SK-N-SH (cell line): ENCODE measurements around the gene SETD4. TPM values are rescaled to one million over a fixed set of nuclear protein-coding genes. Genes with fewer than 3 reads are reported as not detected.

ENCODE experiments used
- CTCF ChIA-PET: fragments of 300-600, 350-600 bp; formaldehyde crosslinking; extraction: SDS; loops from one replicate; lab custom pipeline; 2021; lab: Yijun Ruan, JAX
- POLR2A ChIA-PET: fragments of 350-600 bp; sonication (Branson Sonifier 250); formaldehyde crosslinking; extraction: SDS; loops from one replicate; lab custom pipeline; 2020; ENCODE audit warnings: antibody characterized with exemption, inconsistent platforms; lab: Yijun Ruan, JAX
- DNase-seq: peaks from one replicate; pipeline ENCODE4 v3.0.0; 2012
- H2AFZ ChIP-seq: fragments of 200-600 bp; sonication (generic); 2 replicates; pipeline ENCODE4 v1.8.1; 2016; ENCODE audit warnings: antibody characterized with exemption, mild to moderate bottlenecking, low read depth
- H3F3A ChIP-seq: fragments of 200-600 bp; sonication (generic); replicated peaks from 2 replicates; pipeline ENCODE3; 2016; ENCODE audit warnings: antibody characterized with exemption, mild to moderate bottlenecking; ENCODE audit not compliant: insufficient read depth
- H3K27ac ChIP-seq, 2 experiments: fragments of 200-500 bp in 1 of 2; fragments of 200-600 bp in 1 of 2; sonication (Bioruptor generic) in 1 of 2; sonication (generic), shearing (Covaris generic) in 1 of 2; 2 replicates each; pipeline versions ENCODE4 v1.5.1 to v1.6.1; 2014 to 2016; ENCODE audit warnings: low read depth in 2 of 2, inconsistent platforms in 1 of 2, low read length in 1 of 2, mild to moderate bottlenecking in 1 of 2, mixed read lengths in 1 of 2
- H3K27me3 ChIP-seq: fragments of 200-600 bp; sonication (generic), shearing (Covaris generic); 2 replicates; pipeline ENCODE4 v1.6.1; 2016; ENCODE audit warnings: mixed run types; ENCODE audit not compliant: insufficient read depth
- H3K36me3 ChIP-seq, 2 experiments: fragments of 200-500 bp in 1 of 2; fragments of 200-600 bp in 1 of 2; sonication (Bioruptor generic) in 1 of 2; sonication (generic) in 1 of 2; replicated peaks in 1 of 2; 2 replicates each; pipeline versions ENCODE3 to v1.5.1; 2014 to 2016; ENCODE audit warnings: low read length in 1 of 2, mild to moderate bottlenecking in 1 of 2; ENCODE audit not compliant: insufficient read depth in 2 of 2, control insufficient read depth in 1 of 2
- H3K4me1 ChIP-seq, 2 experiments: fragments of 200-500 bp in 1 of 2; fragments of 200-600 bp in 1 of 2; sonication (Bioruptor generic) in 1 of 2; sonication (generic), shearing (Covaris generic) in 1 of 2; 2 replicates each; pipeline versions ENCODE4 v1.5.1 to v1.6.1; 2014 to 2016; ENCODE audit warnings: low read depth in 1 of 2, low read length in 1 of 2, mixed run types in 1 of 2; ENCODE audit not compliant: insufficient read depth in 2 of 2, control insufficient read depth in 1 of 2
- H3K4me2 ChIP-seq: fragments of 200-600 bp; sonication (generic), shearing (Covaris generic); 2 replicates; pipeline ENCODE4 v1.6.1; 2017; ENCODE audit warnings: mixed run types
- H3K4me3 ChIP-seq, 2 experiments: fragments of 200-500 bp in 1 of 2; fragments of 200-600 bp in 1 of 2; sonication (Bioruptor generic) in 1 of 2; sonication (generic), shearing (Covaris generic) in 1 of 2; 2 replicates each; pipeline versions ENCODE4 v1.5.1 to v1.8.1; 2014 to 2016; ENCODE audit warnings: low read depth in 2 of 2, inconsistent platforms in 1 of 2, low read length in 1 of 2, mild to moderate bottlenecking in 1 of 2, mixed read lengths in 1 of 2, moderate library complexity in 1 of 2
- H3K79me2 ChIP-seq: fragments of 200-600 bp; sonication (generic); 2 replicates; pipeline ENCODE4 v1.8.1; 2017; ENCODE audit warnings: mild to moderate bottlenecking; ENCODE audit not compliant: insufficient read depth
- H3K9ac ChIP-seq: fragments of 200-600 bp; sonication (generic); 2 replicates; pipeline ENCODE4 v1.6.1; 2017; ENCODE audit warnings: mixed run types
- H3K9me2 ChIP-seq: fragments of 200-600 bp; sonication (generic); 2 replicates; pipeline ENCODE4 v1.6.1; 2017; ENCODE audit warnings: mixed run types
- H3K9me3 ChIP-seq: fragments of 200-600 bp; sonication (generic); 2 replicates; pipeline ENCODE4 v1.6.1; 2017; ENCODE audit warnings: mixed run types, mild to moderate bottlenecking, moderate library complexity
- H4K20me1 ChIP-seq: fragments of 200-600 bp; sonication (generic); 2 replicates; pipeline ENCODE4 v1.6.1; 2017; ENCODE audit warnings: mild to moderate bottlenecking, mixed run types; ENCODE audit not compliant: insufficient read depth
- ELF1 ChIP-seq: IDR thresholded peaks from 2 replicates; pipeline ENCODE4 v1.4.0; 2012
- EP300 ChIP-seq, 2 experiments: IDR thresholded peaks; 2 replicates each; pipeline versions ENCODE4 v1.4.0 to v1.6.1; 2012; ENCODE audit warnings: borderline replicate concordance in 1 of 2, low read depth in 1 of 2, low read length in 1 of 2
- FOXJ3 ChIP-seq: sonication (generic); formaldehyde crosslinking; IDR thresholded peaks from 2 replicates; pipeline ENCODE4 v1.5.1; 2020; ENCODE audit warnings: mild to moderate bottlenecking, missing genetic modification reagents
- GABPA ChIP-seq: IDR thresholded peaks from 2 replicates; pipeline ENCODE4 v1.4.0; 2012; ENCODE audit warnings: low read depth, mild to moderate bottlenecking
- GATA2 ChIP-seq: sonication (generic); formaldehyde crosslinking; IDR thresholded peaks from 2 replicates; pipeline ENCODE4 v1.5.0; 2020; ENCODE audit warnings: mild to moderate bottlenecking, missing genetic modification reagents
- MEF2A ChIP-seq: IDR thresholded peaks from 2 replicates; pipeline ENCODE4 v1.4.0; 2012; ENCODE audit warnings: low read depth, borderline replicate concordance
- NFIC ChIP-seq: IDR thresholded peaks from 2 replicates; pipeline ENCODE4 v1.4.0; 2012; ENCODE audit warnings: borderline replicate concordance
- NRF1 ChIP-seq: IDR thresholded peaks from 2 replicates; pipeline ENCODE4 v1.6.1; 2012; ENCODE audit warnings: low read depth, mild to moderate bottlenecking, low read length
- POLR2AphosphoS5 ChIP-seq: IDR thresholded peaks from 2 replicates; pipeline ENCODE4 v1.6.1; 2012; ENCODE audit warnings: low read depth, low read length
- RAD21 ChIP-seq: IDR thresholded peaks from 2 replicates; pipeline ENCODE4 v1.6.1; 2012; ENCODE audit warnings: mild to moderate bottlenecking, low read length
- SIN3A ChIP-seq: IDR thresholded peaks from 2 replicates; pipeline ENCODE4 v1.6.1; 2012; ENCODE audit warnings: low read depth, mild to moderate bottlenecking, low read length, moderate library complexity, borderline replicate concordance
- TAF1 ChIP-seq: IDR thresholded peaks from 2 replicates; pipeline ENCODE4 v1.6.1; 2012; ENCODE audit warnings: low read depth, mild to moderate bottlenecking, low read length, moderate library complexity, borderline replicate concordance
- TCF12 ChIP-seq: IDR thresholded peaks from 2 replicates; pipeline ENCODE4 v1.4.0; 2012
- TEAD4 ChIP-seq: IDR thresholded peaks from 2 replicates; pipeline ENCODE4 v1.4.0; 2012; ENCODE audit warnings: mild to moderate bottlenecking, borderline replicate concordance; ENCODE audit not compliant: insufficient read depth
- YY1 ChIP-seq: IDR thresholded peaks from 2 replicates; pipeline ENCODE4 v1.4.0; 2012; ENCODE audit warnings: low read depth, mild to moderate bottlenecking
- WGBS: methylation state at CpG from one replicate; pipeline ENCODE4 v1.1.6; 2017; ENCODE audit warnings: low lambda C conversion rate; 5-methylcytosine and 5-hydroxymethylcytosine counted together
- polyA plus RNA-seq, 3 experiments: library from polyadenylated mRNA; depleted of rRNA; stranded (reverse); fragments of >200 nt; gene quantifications; 2 replicates each; pipeline ENCODE4 v1.2.3, GENCODE V29; 2012
- TF ChIP-seq, protein P1 (sequence below): fragments of 150-350 bp; IDR thresholded peaks from 2 replicates; pipeline ENCODE4 v1.6.1; 2017; ENCODE audit warnings: antibody characterized with exemption, low read length, low read depth, borderline replicate concordance
- TF ChIP-seq, protein P2 (sequence below): fragments of 200-600 bp; sonication (generic); IDR thresholded peaks from 2 replicates; pipeline ENCODE4 v1.6.1; 2017; ENCODE audit warnings: antibody characterized with exemption, mild to moderate bottlenecking, moderate library complexity
- TF ChIP-seq, protein P3 (sequence below): IDR thresholded peaks from 2 replicates; pipeline ENCODE4 v1.4.0; 2012; ENCODE audit warnings: low read depth, borderline replicate concordance

SETD4 gene
- polyA plus RNA-seq, 1 of the 3 experiments (the other 2 are of a cell fraction) = 15.9 TPM

DNA sequence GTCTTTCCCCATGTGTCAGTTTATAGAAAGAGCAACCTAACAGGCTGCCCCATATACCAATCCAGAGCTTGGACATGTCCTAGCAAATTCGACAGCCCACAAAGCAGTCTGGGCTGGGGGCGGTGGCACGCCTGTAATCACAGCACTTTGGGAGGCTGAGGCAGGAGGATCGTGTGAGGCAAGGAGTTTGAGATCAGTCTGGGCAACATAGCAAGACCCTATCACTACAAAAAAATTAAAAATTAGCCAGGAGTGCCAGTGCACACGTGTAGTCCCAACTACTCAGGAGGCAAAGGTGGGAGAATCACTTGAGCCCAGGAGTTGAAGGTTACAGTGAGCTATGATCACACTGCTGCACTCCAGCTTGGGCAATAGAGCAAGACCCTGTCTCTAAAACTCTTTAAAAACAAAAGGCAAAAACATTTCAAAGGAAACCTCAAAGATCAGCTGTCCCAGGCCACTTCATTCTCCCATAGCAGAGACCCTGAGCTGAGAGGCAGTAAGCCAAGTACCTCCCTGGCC is 54.4 kb downstream of the SETD4 start:
- Histone ChIP-seq H3K27ac (no peak overlapping the region), H4K20me1 (no peaks in the 10 kb centered on the region), H2AFZ (no peak overlapping the region), H3K9me2 (no peaks in the 10 kb centered on the region), H3K9ac (no peak overlapping the region), H3K4me1 (no peaks in the 10 kb centered on the region), H3K4me2 (no peak overlapping the region), H3K36me3 (no peaks in the 10 kb centered on the region), H3F3A (no peaks in the 10 kb centered on the region), H3K27me3 (peaks cover 27% of the 10 kb centered on the region), H3K4me3 (no peak overlapping the region), H3K79me2 (no peaks in the 10 kb centered on the region), H3K9me3 (0 out of 2 replicates have a peak, but pooled peaks cover 3% of the 10 kb centered on the region)
- CTCF ChIA-PET = no interaction called here
- 57% methylated on average over 5 of the region's 5 CpGs for WGBS
- TF ChIP-seq TCF12 = no peak
- TF ChIP-seq TEAD4 = no peak
- no peak for DNase-seq
- POLR2A ChIA-PET = no interaction called here

DNA sequence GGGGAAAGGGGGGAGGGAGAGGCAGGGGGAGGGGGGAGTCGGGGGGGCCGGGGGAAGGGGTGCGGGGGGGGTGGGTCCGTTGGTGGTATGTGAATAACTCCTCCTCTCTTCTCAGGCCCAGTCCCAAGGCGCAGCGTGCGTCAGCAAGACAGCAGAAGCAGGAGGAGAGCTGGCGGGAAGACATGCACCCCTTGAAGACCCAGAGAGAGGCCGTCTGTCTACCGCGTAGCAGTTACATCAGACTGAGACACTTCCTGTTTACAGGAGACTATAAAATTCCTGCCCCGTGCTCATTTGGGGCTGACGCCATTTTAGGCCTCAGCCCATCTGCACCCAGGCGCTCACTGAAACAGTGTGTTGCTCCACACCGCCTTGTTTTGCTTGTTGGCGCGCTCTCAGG is 55.3 kb downstream of the SETD4 start:
- no peak for TF ChIP-seq TCF12
- TF ChIP-seq, protein P1, sequence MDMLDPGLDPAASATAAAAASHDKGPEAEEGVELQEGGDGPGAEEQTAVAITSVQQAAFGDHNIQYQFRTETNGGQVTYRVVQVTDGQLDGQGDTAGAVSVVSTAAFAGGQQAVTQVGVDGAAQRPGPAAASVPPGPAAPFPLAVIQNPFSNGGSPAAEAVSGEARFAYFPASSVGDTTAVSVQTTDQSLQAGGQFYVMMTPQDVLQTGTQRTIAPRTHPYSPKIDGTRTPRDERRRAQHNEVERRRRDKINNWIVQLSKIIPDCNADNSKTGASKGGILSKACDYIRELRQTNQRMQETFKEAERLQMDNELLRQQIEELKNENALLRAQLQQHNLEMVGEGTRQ = no peak
- no peak for TF ChIP-seq GATA2 (CRISPR knock-in tag)
- TF ChIP-seq GABPA = no peak
- TF ChIP-seq POLR2AphosphoS5 = no peak
- no peak for TF ChIP-seq MEF2A
- no peak for TF ChIP-seq EP300 (IDR thresholded peaks at IDR 0.05; ENCODE audit: borderline replicate concordance in 1 of 2, low read depth in 1 of 2, low read length in 1 of 2)
- TF ChIP-seq, all 33 proteins: peak for 0
- H3F3A ChIP-seq = no peaks in the 10 kb centered on the region
- 0 out of 2 replicates have a peak, but pooled peaks cover 3% of the 10 kb centered on the region for H3K9me3 ChIP-seq
- CTCF ChIA-PET = no interaction called here
- H3K9ac ChIP-seq = no peak overlapping the region
- H3K4me1 ChIP-seq = no peaks in the 10 kb centered on the region
- H2AFZ ChIP-seq = peak overlapping the region; percentile 40; the same call in 1 of the 2 replicates
- H3K9me2 ChIP-seq = no peaks in the 10 kb centered on the region
- POLR2A ChIA-PET = no interaction called here
- no peak overlapping the region for H3K27ac ChIP-seq
- no peaks in the 10 kb centered on the region for H3K36me3 ChIP-seq
- H3K79me2 ChIP-seq = no peaks in the 10 kb centered on the region
- 72% methylated on average over 13 of the region's 17 CpGs for WGBS
- H4K20me1 ChIP-seq = no peaks in the 10 kb centered on the region
- no peak overlapping the region for H3K4me3 ChIP-seq
- H3K27me3 ChIP-seq = peaks cover 27% of the 10 kb centered on the region
- no peak overlapping the region for H3K4me2 ChIP-seq
- DNase-seq = no peak

DNA sequence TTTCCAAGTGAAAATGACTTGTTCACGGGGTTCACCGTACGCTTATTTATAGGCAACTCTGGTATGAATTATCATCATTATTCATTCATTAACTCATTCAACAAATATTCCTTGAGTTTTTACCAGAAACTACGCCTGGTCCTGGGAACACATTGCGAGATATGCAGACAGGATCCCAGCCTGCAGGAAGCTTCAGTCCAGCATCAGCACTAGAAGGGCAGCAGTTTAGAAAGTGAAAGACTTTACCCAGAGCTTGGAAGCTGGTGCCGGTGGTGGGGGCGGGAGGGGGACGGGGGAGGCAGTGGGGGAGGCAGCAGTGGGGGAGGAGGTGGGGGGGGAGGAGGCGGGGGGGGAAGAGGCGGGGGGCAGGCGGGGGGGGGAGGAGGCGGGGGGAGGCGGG is 55.9 kb downstream of the SETD4 start:
- H3K9ac ChIP-seq = no peak overlapping the region
- H3K27me3 ChIP-seq = peaks cover 23% of the 10 kb centered on the region
- POLR2A ChIA-PET = no interaction called here
- DNase-seq = peak; percentile 30
- no peaks in the 10 kb centered on the region for H3F3A ChIP-seq
- CTCF ChIA-PET = no interaction called here
- H3K27ac ChIP-seq = no peak overlapping the region
- 0 out of 2 replicates have a peak, but pooled peaks cover 3% of the 10 kb centered on the region for H3K9me3 ChIP-seq
- H2AFZ ChIP-seq = no peak overlapping the region
- H3K4me1 ChIP-seq = no peaks in the 10 kb centered on the region
- H3K79me2 ChIP-seq = no peaks in the 10 kb centered on the region
- no peaks in the 10 kb centered on the region for H3K9me2 ChIP-seq
- no peaks in the 10 kb centered on the region for H4K20me1 ChIP-seq
- 37% methylated on average over 13 of the region's 13 CpGs for WGBS
- H3K4me3 ChIP-seq = no peak overlapping the region
- H3K4me2 ChIP-seq = no peak overlapping the region
- no peaks in the 10 kb centered on the region for H3K36me3 ChIP-seq
- TF ChIP-seq NFIC = no peak
- TF ChIP-seq TAF1 = no peak
- TF ChIP-seq YY1 = no peak
- TF ChIP-seq, protein P2, sequence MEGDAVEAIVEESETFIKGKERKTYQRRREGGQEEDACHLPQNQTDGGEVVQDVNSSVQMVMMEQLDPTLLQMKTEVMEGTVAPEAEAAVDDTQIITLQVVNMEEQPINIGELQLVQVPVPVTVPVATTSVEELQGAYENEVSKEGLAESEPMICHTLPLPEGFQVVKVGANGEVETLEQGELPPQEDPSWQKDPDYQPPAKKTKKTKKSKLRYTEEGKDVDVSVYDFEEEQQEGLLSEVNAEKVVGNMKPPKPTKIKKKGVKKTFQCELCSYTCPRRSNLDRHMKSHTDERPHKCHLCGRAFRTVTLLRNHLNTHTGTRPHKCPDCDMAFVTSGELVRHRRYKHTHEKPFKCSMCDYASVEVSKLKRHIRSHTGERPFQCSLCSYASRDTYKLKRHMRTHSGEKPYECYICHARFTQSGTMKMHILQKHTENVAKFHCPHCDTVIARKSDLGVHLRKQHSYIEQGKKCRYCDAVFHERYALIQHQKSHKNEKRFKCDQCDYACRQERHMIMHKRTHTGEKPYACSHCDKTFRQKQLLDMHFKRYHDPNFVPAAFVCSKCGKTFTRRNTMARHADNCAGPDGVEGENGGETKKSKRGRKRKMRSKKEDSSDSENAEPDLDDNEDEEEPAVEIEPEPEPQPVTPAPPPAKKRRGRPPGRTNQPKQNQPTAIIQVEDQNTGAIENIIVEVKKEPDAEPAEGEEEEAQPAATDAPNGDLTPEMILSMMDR = no peak
- TF ChIP-seq RAD21 = no peak
- TF ChIP-seq SIN3A = no peak
- no peak for TF ChIP-seq NRF1
- TF ChIP-seq, protein P3, sequence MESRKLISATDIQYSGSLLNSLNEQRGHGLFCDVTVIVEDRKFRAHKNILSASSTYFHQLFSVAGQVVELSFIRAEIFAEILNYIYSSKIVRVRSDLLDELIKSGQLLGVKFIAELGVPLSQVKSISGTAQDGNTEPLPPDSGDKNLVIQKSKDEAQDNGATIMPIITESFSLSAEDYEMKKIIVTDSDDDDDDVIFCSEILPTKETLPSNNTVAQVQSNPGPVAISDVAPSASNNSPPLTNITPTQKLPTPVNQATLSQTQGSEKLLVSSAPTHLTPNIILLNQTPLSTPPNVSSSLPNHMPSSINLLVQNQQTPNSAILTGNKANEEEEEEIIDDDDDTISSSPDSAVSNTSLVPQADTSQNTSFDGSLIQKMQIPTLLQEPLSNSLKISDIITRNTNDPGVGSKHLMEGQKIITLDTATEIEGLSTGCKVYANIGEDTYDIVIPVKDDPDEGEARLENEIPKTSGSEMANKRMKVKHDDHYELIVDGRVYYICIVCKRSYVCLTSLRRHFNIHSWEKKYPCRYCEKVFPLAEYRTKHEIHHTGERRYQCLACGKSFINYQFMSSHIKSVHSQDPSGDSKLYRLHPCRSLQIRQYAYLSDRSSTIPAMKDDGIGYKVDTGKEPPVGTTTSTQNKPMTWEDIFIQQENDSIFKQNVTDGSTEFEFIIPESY = no peak
- TF ChIP-seq FOXJ3 = no peak
- no peak for TF ChIP-seq ELF1
